HG03442 (cell line): ENCODE data around the gene VPS72.
A peak's percentile ranks its signal among the peaks of the same experiment; 100 is the strongest.

Experiments
- ATAC-seq: cut with Tn5 transposase; IDR thresholded peaks from one replicate; pipeline ENCODE4 v1.9.1; 2021; ENCODE audit warnings: mild to moderate bottlenecking, moderate library complexity; ENCODE audit not compliant: unreplicated experiment

VPS72 gene

DNA sequence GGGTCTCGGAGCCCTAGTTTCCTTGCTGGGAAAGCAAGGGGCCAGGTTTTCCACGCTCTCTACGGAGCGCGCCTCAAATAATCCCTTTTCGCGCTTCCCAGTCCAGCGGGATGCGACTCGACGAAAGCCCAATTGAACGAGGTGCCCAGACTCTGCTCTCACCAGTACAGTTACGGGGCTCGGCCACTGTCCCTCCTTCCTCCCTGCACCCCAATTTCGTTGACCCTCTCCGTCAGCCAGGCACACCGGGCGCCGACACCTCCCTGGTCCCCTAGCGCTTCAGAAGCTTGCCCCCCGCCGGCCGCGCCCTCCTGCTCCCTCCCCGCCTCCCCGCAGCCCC is 44.0 kb downstream of the VPS72 start:
- no peak for ATAC-seq

GRCh38 chr1:151145304-151146071 is 44.5 kb downstream of the VPS72 start:
- no peak for ATAC-seq

DNA sequence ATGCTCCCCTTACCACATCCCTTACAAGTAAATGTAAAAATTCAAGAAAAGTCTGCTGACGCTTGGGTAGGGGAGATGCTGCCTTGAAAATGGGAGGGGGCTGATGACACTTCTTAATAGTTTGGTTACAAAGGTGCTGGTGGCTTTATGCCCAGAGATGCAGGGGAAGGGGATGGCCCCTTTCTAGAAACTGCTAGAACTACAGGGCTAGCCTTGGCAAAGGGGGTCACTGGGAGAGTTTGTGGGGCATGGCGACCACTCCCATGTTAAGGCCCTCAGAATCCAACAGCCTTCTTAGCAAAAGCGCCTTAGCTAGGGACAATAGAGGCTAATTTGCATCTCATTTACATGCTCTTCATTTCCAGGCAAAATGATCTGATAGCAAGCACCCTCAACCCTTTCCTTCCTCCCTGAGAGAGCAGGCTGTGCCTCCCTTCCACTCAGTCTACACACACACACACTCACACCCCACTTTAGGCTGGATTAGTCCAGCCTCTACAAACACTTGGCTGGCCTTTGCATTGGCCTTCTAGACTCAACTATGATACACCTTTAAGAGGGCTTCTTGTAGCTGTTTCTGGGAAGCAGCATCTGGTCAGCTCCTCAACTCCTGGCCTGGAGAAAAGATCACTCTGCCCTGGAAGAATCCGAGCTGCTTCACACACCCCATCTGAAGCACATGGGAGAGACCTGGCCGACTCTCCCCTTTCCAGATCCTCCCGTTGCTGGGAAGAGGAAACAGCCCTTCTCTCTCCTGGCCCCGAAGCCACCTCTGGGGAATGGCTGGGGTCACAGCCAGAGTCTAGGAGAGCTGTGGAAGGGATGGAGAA is 45.3 kb downstream of the VPS72 start:
- ATAC-seq: no peak

GRCh38 chr1:151143986-151144385 is 46.0 kb downstream of the VPS72 start:
- no peak for ATAC-seq

- ATAC-seq: no peak
These were observed 47.0 kb downstream of the VPS72 start for GRCh38 chr1:151143057-151143435.

DNA sequence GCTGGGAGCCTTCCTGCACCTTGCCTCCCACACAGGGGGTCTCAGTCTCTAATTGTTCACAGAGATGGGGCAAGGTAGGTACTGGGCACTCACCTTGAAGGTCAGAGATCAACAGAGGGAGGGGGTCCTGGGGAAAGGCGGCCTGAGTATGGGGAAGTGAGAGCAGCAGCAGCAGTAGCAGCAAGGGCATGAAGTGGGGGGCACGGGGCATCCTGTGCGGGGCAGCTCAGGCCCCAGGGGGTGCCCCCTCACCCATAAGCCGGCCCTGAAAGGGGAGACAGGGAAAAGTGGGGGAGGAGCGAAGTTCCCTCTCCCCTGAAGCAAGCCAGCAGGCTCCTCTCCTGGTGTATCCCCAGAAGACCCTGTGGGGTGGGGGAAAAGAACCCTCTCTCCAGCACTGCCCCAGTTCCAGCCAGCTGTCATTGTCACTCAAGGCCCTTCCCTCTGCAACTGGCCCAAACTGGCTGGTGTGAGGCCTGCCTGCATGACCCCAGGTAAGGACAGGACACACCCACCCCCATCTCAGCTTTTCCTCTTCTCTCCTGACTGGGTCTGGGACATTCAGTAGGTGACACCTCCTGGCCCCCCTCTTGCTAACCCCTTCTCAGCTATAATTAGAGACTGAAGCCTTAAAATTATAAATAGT is 47.5 kb downstream of the VPS72 start:
- ATAC-seq: no peak

- ATAC-seq: no peak
These were observed 52.2 kb downstream of the VPS72 start for GRCh38 chr1:151137789-151138188.

DNA sequence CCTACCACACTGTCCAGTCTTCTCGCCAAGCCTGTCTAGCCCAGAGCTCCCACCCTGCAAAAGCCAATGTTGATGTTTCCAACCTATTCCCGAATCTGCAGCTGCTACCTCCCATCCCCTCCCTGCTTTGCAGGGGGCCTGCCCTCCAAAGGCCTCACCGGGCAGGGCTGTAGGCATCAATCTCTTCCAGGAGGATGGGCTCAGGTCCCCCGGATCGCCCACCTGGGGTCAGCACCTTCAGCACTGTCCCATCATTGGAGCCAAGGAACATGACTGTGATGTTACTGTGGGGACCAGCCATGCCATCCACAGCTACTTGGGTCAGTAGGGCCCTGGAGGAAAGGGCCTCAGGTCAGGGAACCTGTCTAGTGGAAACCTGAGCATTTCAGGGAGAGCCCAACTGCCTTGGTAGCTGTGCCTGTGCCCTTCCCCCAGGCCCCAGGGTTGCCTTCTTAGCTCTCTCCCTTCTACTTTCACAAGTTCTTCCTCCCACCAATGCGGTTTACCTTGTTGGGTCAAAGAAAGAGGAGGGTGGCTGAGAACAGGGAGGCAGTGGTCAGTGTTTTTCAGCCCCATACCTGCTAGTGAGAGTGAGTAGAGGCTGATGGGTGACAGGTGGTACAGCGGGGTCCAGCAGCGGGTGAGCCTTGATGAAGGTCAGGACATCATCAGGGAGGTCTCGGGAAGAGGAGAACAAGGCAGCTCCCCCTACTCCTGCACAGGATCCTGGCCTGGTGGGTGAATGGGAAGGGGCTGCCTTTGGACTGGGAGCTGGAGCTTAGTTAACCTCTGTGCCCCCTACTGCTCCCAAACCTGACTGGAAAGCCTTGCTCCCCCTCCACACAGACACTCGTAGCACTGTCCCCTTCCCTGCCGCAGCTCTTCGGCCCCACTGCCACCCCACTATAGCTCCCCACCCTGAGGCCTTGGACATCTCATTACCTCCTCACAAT is 54.3 kb downstream of the VPS72 start:
- no peak for ATAC-seq

DNA sequence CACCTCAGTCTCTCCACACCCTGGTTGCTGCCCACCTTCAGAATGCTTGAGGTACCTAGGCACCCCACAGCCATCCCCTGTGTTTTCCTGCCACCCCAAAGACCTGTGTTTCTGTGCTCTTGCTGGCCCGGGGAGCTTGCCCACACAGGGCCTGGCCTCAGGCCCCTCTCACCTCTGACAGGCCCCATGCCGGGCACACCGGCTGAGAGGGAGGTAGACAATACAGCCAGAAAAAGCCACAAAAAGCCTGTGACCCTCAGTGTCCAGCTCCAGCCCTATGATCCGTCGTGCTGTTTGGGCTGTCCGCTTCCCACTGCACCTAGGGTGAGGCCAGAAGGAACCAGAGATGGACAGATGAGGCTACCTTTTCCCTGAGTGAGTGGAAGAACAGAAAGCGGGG is 55.0 kb downstream of the VPS72 start:
- ATAC-seq: no peak

DNA sequence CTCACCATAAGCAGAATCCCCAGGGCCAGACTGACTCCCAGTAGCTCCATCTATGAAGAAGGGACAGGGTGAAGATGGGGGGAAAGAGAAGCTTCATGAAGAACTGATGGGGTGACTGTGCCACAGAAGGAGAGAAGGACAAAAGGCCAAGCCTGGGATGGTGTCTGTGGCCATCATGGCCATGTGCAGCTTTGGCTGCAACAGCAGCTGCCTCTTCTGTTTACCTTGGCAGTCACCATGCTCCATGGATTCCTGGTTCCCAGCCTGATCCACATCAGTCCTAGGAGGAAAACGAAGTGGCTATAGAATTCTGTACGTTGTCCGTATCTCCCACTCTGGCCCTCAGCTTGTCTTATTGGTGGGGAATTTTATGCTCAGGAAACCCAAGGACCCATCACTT is 55.6 kb downstream of the VPS72 start:
- no peak for ATAC-seq

GRCh38 chr1:151133018-151133806 is 56.8 kb downstream of the VPS72 start:
- ATAC-seq: no peak

DNA sequence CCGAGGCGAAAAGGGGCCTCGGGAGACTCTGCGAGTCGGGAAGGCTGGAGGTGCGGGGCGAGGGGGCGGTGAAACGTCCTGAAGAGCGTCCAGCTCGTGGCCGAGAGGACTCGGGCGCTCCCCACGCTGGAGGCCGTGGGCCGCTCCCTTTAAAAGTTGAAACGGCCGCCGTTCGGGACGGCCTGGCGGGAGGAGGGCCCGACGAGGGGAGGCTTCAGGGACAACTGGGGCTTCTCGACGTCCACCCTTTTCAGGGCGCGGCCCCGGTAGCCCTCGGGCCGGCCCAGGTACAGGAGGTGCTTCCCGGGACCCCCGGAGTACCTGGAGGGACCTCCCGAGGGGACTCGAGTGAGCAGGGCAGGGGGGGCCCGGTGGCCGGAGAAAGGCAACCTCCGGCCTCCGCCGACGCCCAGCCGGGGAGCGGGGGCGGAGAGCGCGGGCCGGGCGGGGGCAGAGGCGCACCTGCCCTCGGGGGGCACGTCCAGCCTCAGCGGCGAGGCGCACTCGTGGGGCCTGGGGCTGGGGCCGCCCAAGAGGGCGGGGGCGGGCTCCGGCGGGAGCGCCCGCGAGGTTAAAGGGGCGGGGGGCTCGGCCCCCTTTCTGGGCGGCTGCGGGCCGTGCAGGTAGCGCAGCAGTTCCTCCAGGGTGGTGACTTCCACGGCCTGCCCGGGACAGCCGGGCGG is 57.5 kb downstream of the VPS72 start:
- ATAC-seq: no peak

GRCh38 chr1:151131701-151132334 is 58.2 kb downstream of the VPS72 start:
- ATAC-seq: no peak

GRCh38 chr1:151130987-151131586 is 58.9 kb downstream of the VPS72 start:
- ATAC-seq: peak; percentile 70

DNA sequence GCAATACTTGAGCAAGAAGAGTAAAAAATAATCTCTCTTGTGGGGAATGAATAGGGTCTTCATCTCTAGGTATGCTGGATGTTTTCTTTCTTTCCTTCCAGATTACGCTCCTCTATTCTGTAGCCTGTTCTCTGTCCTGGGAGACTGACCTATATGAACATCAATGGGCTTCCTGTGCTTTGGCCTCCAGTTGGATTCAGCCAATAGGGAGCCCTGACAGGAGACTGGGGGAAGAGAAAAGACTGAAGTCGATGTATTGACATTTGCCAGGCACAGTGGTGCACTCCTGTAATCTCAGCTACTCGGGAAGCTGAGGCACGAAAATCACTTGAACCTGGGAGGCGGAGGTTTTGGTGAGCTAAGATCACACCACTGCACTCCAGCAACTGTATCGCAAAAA is 61.2 kb downstream of the VPS72 start:
- ATAC-seq: no peak
